Nephron (organoid): ENCODE data around the gene TOP3B.

ENCODE experiments used
- H3K27ac Mint-ChIP-seq, 3 experiments: 2 replicates each; pipeline ENCODE4 v1.8.0; 2020; ENCODE audit warnings: mixed read lengths in 3 of 3, mild to moderate bottlenecking in 2 of 3, moderate library complexity in 1 of 3
- H3K27me3 Mint-ChIP-seq: 2 replicates; pipeline ENCODE4 v1.8.0; 2021; ENCODE audit warnings: low read depth, mild to moderate bottlenecking, moderate library complexity, mixed read lengths
- H3K36me3 Mint-ChIP-seq: 2 replicates; pipeline ENCODE4 v1.8.0; 2020; ENCODE audit warnings: low read depth, mixed read lengths
- H3K4me1 Mint-ChIP-seq: 2 replicates; pipeline ENCODE4 v1.8.0; 2020; ENCODE audit warnings: mixed read lengths
- H3K4me3 Mint-ChIP-seq, 3 experiments: 2 replicates each; pipeline ENCODE4 v1.8.0; 2020; ENCODE audit warnings: mild to moderate bottlenecking in 3 of 3, mixed read lengths in 3 of 3, moderate library complexity in 2 of 3
- H3K9me3 Mint-ChIP-seq: 2 replicates; pipeline ENCODE4 v1.8.0; 2020; ENCODE audit warnings: mixed read lengths
- TF ChIP-seq, protein P1 (sequence below), 3 experiments: fragments of 200-600 bp; sonication (generic); IDR thresholded peaks; one replicate each; pipeline ENCODE4 v1.5.0; 2021; ENCODE audit warnings: antibody characterized with exemption in 3 of 3; ENCODE audit not compliant: unreplicated experiment in 3 of 3

TOP3B gene

DNA sequence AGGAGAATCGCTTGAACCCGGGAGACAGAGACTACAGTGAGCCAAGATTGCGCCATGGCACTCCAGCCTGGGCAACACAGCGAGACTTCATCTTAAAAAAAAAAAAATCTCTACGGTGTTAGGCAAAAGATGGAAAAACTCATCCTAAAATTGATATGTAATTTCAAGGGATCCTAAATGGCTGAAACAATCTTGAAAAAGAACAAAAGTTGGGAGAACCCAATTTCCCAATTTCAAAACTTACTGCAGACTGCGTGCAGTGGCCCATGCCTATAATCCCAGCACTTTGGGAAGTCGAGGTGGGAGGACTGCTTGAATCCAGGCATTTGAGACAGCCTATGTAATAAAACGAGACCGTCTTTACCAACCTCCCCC, 31.7 kb upstream of the TOP3B start:
- peaks cover 30% of the 10 kb centered on the region for H3K27me3 Mint-ChIP-seq
- no peaks in the 10 kb centered on the region for H3K36me3 Mint-ChIP-seq
- H3K27ac Mint-ChIP-seq = no peak overlapping the region
- H3K4me1 Mint-ChIP-seq = no peaks in the 10 kb centered on the region
- TF ChIP-seq, protein P1, sequence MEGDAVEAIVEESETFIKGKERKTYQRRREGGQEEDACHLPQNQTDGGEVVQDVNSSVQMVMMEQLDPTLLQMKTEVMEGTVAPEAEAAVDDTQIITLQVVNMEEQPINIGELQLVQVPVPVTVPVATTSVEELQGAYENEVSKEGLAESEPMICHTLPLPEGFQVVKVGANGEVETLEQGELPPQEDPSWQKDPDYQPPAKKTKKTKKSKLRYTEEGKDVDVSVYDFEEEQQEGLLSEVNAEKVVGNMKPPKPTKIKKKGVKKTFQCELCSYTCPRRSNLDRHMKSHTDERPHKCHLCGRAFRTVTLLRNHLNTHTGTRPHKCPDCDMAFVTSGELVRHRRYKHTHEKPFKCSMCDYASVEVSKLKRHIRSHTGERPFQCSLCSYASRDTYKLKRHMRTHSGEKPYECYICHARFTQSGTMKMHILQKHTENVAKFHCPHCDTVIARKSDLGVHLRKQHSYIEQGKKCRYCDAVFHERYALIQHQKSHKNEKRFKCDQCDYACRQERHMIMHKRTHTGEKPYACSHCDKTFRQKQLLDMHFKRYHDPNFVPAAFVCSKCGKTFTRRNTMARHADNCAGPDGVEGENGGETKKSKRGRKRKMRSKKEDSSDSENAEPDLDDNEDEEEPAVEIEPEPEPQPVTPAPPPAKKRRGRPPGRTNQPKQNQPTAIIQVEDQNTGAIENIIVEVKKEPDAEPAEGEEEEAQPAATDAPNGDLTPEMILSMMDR (IDR thresholded peaks at IDR 0.05; ENCODE audit: unreplicated experiment in 3 of 3) = no peak
- H3K9me3 Mint-ChIP-seq = peaks cover 4% of the 10 kb centered on the region
- no peak overlapping the region for H3K4me3 Mint-ChIP-seq

DNA sequence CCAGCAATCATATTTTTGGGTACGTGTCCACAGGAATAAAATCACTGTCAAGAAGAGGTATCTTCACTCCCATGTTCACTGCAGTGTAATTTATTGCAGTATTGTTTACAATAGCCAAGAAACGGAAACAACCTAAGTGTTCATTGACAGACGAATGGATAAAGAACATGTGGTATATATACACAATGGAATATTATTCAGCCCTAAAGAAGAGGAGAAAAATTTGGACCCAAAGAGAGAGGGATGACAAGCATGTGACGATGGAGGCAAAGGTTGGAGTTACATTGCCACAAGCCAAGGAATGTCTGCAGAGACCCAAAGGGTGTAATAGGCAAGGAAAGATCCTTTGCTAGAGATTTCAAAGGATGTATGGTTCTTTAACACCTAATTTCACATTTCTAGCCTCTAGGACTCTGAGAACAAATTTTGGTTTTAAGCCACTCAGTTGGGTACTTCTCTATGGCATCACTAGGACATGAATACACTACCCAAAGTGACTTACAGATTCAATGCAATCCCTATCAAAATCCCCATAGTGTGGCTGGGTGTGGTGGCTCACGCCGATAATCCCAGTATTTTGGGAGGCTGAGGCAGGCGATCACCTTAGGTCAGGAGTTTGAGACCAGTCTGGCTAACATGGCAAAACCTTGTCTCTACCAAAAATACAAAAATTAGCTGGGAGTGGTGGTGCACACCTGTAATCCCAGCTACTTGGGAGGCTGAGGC, 31.1 kb upstream of the TOP3B start:
- Mint-ChIP-seq H3K4me1 (no peaks in the 10 kb centered on the region), H3K36me3 (no peaks in the 10 kb centered on the region), H3K27me3 (peaks cover 31% of the 10 kb centered on the region), H3K27ac (no peak overlapping the region), H3K9me3 (peaks cover 4% of the 10 kb centered on the region), H3K4me3 (no peak overlapping the region)
- TF ChIP-seq, protein P1 (IDR thresholded peaks at IDR 0.05; ENCODE audit: unreplicated experiment in 3 of 3) = no peak

DNA sequence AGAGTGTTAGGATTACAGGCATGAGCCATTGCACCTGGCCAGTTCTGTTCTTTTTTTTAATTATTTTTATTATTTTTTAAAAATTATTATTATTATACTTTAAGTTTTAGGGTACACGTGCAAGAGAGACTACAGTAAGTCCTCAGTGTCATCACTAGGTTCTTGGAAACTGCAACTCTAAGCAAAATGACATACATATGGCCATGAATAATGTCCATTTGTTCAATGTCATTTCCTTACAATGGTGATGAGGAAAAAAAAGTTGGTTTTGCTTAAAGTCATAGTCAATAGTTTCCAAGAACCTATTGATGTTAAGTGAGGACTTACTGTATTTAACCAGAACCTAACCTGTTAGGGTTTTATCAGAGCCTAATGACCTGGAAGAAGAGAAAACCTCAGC, 29.4 kb upstream of the TOP3B start:
- Mint-ChIP-seq H3K4me3 (no peak overlapping the region), H3K4me1 (no peaks in the 10 kb centered on the region)

DNA sequence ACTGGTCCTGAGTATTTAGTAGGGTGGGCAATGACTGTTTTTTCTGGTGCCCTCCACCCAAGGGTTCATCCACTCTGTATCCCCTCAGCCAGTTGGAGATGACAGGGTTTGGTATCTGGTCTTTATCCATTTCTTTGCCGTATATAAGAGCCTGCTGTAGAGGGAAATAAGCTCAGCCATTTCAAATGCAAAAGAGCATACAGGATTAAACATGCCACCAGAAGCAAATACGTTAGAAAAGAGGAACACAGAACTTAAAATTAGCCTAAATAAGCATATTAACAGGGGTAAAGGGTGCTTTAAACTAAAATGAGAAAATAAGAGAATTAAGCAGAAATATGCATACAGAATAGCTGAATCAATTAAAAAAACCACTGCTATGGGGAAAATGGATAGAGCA, 27.8 kb upstream of the TOP3B start:
- Mint-ChIP-seq H3K4me3 (no peak overlapping the region), H3K4me1 (no peaks in the 10 kb centered on the region), H3K36me3 (no peaks in the 10 kb centered on the region), H3K27ac (no peak overlapping the region), H3K9me3 (peaks cover 4% of the 10 kb centered on the region), H3K27me3 (peaks cover 37% of the 10 kb centered on the region)
- TF ChIP-seq, protein P1 (IDR thresholded peaks at IDR 0.05; ENCODE audit: unreplicated experiment in 3 of 3) = no peak

More for the DNA sequence above, 29.4 kb upstream of the TOP3B start:
- H3K27me3 Mint-ChIP-seq = peaks cover 37% of the 10 kb centered on the region
- no peak overlapping the region for H3K27ac Mint-ChIP-seq
- TF ChIP-seq, protein P1 (IDR thresholded peaks at IDR 0.05; ENCODE audit: unreplicated experiment in 3 of 3) = no peak
- no peaks in the 10 kb centered on the region for H3K36me3 Mint-ChIP-seq
- peaks cover 4% of the 10 kb centered on the region for H3K9me3 Mint-ChIP-seq

DNA sequence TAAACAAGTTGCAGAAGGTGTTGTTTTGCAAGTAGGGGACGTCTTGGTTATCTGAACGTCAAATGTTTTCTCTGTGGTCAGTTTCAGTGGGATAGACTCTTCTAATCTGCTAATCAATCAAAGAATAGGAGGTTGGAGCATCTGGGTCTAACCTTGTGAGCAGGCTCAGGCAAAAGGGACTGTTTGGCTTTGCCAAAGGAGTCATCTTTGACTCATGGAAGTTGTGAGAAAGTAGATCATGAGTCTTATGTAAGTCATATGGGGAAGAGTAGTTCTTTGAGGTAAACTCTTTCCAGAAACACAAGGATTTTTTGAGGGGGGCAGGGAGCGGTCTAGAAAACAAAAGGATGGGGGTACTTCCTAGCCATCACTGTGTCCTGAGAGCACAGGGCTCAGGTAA, 27.1 kb upstream of the TOP3B start:
- Mint-ChIP-seq H3K4me3 (no peak overlapping the region), H3K4me1 (no peaks in the 10 kb centered on the region), H3K9me3 (peaks cover 4% of the 10 kb centered on the region), H3K27ac (no peak overlapping the region), H3K36me3 (no peaks in the 10 kb centered on the region), H3K27me3 (peaks cover 34% of the 10 kb centered on the region)
- TF ChIP-seq, protein P1 (IDR thresholded peaks at IDR 0.05; ENCODE audit: unreplicated experiment in 3 of 3) = no peak

DNA sequence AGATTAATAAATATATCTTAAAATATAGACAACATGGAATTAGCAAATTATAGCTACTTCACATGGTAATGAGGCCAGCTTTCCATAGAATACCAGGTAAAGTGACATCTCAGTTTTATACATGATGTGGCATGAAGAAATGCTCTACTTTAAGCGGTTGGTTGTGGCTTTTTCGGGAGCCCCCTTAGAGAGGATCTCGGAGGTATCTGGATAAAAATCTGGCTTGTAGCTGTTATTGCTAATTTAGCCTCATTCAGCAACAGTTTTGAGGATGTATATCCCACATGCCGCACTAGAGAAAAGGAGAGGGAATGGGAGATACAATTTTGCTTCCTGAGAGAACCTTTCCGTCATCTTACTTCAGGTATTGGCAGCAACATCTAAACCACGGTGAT, 24.0 kb upstream of the TOP3B start:
- peaks cover 36% of the 10 kb centered on the region for H3K27me3 Mint-ChIP-seq
- H3K4me1 Mint-ChIP-seq = no peaks in the 10 kb centered on the region
- no peaks in the 10 kb centered on the region for H3K36me3 Mint-ChIP-seq
- H3K9me3 Mint-ChIP-seq = no peaks in the 10 kb centered on the region
- no peak overlapping the region for H3K27ac Mint-ChIP-seq
- TF ChIP-seq, protein P1 (IDR thresholded peaks at IDR 0.05; ENCODE audit: unreplicated experiment in 3 of 3) = no peak
- no peak overlapping the region for H3K4me3 Mint-ChIP-seq
